HG03196 (cell line): ENCODE results near the gene PIGT.

Experiments used
- ATAC-seq: cut with Tn5 transposase; IDR thresholded peaks from one replicate; pipeline ENCODE4 v1.9.1; 2021; ENCODE audit not compliant: unreplicated experiment

The PIGT gene

DNA sequence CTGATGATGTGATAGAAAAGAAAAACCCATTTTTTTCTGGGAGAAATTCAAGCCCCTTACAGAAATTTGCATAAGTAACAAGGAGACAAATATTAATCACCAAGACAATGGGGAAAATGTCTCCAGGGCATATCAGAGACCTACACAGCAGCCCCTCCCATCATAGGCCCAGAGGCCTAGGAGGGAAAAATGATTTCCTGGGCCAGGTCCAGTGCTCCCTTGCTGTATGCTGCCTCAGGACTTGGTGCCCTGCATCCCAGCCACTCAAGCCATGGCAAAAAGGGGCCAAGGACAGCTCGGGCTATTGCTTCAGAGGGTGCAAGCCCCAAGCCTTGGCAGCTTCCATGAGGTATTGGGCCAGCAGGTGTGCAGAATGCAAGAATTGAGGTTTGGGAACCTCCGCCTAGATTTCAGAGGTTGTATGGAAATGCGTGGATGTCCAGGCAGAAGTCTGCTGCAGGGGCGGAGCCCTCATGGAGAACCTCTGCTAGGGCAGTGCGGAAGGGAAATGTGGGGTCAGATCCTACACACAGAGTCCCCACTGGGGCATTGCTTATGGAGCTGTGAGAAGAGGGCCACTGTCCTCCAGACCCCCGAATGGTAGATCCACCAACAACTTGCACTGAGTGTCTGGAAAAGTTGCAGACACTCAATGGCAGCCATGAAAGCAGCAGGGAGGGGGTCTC lies 15.5 kb upstream of the PIGT start:
- no peak for ATAC-seq

DNA sequence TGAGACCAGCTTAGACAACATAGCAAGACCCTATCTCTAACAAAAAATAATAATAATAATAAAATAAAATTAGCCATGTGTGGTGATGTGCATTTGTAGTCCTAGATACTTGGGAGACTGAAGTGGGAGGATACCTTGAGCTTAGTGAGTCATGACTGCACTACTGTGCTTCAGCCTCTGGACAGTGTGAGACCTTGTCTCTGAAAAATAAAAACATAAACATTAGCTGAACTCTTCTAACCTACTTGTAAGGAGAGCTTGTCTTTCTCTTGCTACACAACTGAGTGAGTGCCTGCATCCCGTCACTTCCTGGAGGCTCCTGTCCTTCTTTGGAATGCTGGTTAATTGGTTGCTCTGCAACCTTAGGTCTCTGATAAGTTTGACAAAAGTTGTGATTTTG lies 13.0 kb upstream of the PIGT start:
- ATAC-seq: no peak

GRCh38 chr20:45404438-45404837 lies 11.5 kb upstream of the PIGT start:
- ATAC-seq: no peak

- ATAC-seq: no peak
These were observed 10.2 kb upstream of the PIGT start for GRCh38 chr20:45405571-45406259.

GRCh38 chr20:45406260-45407066 lies 9.5 kb upstream of the PIGT start:
- ATAC-seq: no peak

GRCh38 chr20:45407067-45407745 lies 8.7 kb upstream of the PIGT start:
- ATAC-seq: no peak

- no peak for ATAC-seq
These were observed 7.9 kb upstream of the PIGT start, which contains the start of gene DBNDD2 for GRCh38 chr20:45407783-45408645. Gene DBNDD2, plus strand, starts transcription at chr20:45408289. Its CDS starts 179 bp downstream, at chr20:45408468.

GRCh38 chr20:45408646-45409213 lies 7.2 kb upstream of the PIGT start:
- no peak for ATAC-seq

DNA sequence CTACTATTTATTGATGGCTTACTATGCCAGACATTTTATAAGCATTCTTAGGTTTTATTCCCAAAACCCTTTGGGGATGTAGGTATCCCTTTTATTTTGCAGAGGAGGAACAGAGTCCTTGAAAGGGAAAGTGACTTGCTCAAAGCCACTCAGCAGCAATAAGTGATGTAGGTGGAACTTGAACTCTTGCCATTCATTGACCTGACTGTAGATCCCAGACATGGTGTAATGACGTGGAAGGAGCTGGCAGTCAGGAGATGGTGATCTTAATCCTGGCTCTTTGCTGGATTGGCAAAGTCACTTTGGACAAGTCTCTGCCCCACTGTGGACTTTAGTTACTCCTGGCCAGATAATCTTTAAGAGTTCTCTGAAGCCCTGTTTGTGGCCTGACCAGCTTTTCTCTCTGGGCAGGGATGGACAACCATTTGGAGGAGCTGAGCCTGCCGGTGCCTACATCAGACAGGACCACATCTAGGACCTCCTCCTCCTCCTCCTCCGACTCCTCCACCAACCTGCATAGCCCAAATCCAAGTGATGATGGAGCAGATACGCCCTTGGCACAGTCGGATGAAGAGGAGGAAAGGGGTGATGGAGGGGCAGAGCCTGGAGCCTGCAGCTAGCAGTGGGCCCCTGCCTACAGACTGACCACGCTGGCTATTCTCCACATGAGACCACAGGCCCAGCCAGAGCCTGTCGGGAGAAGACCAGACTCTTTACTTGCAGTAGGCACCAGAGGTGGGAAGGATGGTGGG lies 6.2 kb upstream of the PIGT start:
- no peak for ATAC-seq

GRCh38 chr20:45410887-45411286 lies 5.1 kb upstream of the PIGT start:
- ATAC-seq: no peak

DNA sequence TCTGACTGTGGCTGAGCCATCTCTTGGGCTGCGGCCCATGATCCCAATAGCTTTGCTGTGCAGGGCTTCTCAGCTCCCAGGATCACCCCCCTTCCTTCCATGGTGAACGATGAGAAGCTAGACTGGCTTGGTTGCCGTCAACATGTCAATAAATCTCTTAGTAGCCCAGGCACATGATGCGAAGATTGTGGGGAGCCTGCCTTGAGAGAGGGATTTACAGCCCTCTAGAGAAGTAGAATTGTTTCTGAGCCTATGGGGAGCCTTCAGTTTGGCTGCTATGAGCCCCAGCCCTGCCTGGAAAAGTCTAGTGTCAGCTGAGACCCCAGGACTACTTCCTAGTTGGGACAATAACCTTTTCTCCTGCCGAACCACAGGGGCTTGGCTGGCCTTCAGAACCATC lies 3.3 kb upstream of the PIGT start:
- no peak for ATAC-seq

GRCh38 chr20:45413479-45413878 lies 2.5 kb upstream of the PIGT start:
- no peak for ATAC-seq

DNA sequence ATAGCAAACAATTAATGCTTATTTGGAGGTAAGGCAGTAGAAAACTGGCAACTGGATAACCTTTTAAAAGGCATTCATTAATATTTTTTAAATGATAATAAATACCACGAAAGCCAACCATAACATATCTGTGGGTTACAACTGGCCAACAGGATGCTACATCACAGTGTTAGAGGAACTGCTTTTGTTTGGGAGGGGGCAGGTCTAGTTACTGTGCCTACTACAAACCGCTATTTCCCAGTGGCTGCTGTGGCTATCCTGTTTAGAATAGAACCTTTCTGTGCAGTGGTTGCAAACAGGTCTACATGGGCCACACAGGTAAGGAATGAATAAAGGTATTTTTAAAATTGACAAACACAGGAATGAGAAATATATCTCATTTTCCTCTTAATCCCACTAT lies 976 bp downstream of the PIGT start:
- ATAC-seq: no peak

- peak; percentile 56 for ATAC-seq
These were observed 3.5 kb downstream of the PIGT start for GRCh38 chr20:45419188-45420091.

GRCh38 chr20:45420125-45420524 lies 4.2 kb downstream of the PIGT start:
- no peak for ATAC-seq

- ATAC-seq: no peak
These were observed 7.8 kb downstream of the PIGT start for GRCh38 chr20:45423700-45424099.

- ATAC-seq: no peak
These were observed 9.6 kb downstream of the PIGT start for GRCh38 chr20:45425561-45425960.

DNA sequence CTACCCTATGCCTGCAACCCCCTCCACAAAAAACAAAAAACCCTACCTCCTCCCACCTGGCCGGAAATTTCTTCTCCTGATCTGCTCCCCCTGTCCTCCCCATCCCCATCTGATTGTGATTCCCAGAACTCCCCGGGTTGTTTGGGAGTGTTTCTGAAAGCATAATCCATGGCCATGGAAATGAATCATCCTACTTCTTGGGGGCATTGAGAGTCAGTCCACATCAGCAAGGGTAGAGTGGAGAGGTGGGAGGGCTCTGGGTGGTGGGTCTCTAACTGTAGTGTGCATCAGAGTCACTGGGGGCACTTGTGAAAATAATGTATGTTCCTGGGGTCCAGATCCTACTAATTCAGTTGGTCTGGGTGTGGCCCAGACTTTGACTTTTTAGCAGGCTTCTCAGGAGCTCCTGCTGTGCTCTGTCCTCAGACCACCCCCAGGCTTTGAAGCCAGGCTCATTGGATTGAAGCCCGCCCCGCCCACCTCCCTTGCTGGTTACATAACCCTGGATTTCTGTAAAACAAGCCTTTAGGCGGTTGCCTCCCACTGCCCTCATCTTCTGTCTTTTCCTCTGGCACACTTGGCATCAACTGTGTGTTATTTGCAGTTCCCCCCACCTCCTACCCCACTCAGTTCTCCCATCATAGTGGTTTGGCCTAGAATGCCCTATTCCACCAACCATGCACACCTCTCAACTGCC lies 10.5 kb downstream of the PIGT start:
- no peak for ATAC-seq
